Panc1 (cell line): Measurements from ENCODE around the gene SLC16A7. TPM values are rescaled to one million over a fixed set of nuclear protein-coding genes. Genes with fewer than 3 reads are reported as not detected.

Experiments used
- ATAC-seq: fragments of 200-7000 bp; cut with Tn5 transposase; 2 replicates; pipeline ENCODE4 v1.9.1; 2020; ENCODE audit warnings: mild to moderate bottlenecking, moderate library complexity
- BruUV-seq: library from RNA; stranded (reverse); fragments of 400-500 nt; replicated peaks from 2 replicates; lab custom pipeline; 2021; lab: Mats Ljungman, UMichigan
- CTCF ChIA-PET: fragments of 300-600 bp; sonication (Branson Sonifier 250); formaldehyde crosslinking; loops from one replicate; lab custom pipeline; 2022; ENCODE audit warnings: antibody characterized with exemption; lab: Charles Lee
- POLR2A ChIA-PET: fragments of 300-600 bp; sonication (Branson Sonifier 250); formaldehyde crosslinking; loops from one replicate; lab custom pipeline; 2022; ENCODE audit warnings: antibody characterized with exemption; lab: Charles Lee
- DNase-seq: peaks from one replicate; pipeline ENCODE4 v3.0.0-alpha.2; 2010; ENCODE audit warnings: low read depth, low spot score
- H3K27ac ChIP-seq: 2 replicates; pipeline ENCODE4 v1.5.1; 2011; ENCODE audit warnings: mild to moderate bottlenecking, low read length, inconsistent platforms
- H3K27me3 ChIP-seq: fragments of 200-500 bp; sonication (Bioruptor generic); 2 replicates; pipeline ENCODE4 v1.6.0; 2014; ENCODE audit warnings: low read length, inconsistent platforms; ENCODE audit not compliant: control insufficient read depth, insufficient read depth
- H3K36me3 ChIP-seq: fragments of 200-500 bp; sonication (Bioruptor generic); 2 replicates; pipeline ENCODE4 v1.5.1; 2014; ENCODE audit warnings: inconsistent platforms, mild to moderate bottlenecking, low read length, moderate library complexity; ENCODE audit not compliant: control insufficient read depth, insufficient read depth
- H3K4me1 ChIP-seq: 2 replicates; pipeline ENCODE4 v1.5.1; 2011; ENCODE audit warnings: inconsistent platforms, mild to moderate bottlenecking, low read length, moderate library complexity; ENCODE audit not compliant: control insufficient read depth, insufficient read depth
- H3K4me3 ChIP-seq, 2 experiments: 2 replicates each; pipeline ENCODE4 v1.5.1; 2011 to 2012; ENCODE audit warnings: low read depth in 2 of 2, low read length in 2 of 2, mild to moderate bottlenecking in 2 of 2, inconsistent platforms in 1 of 2, moderate library complexity in 1 of 2
- H3K9me3 ChIP-seq: fragments of 200-500 bp; sonication (Bioruptor generic); 2 replicates; pipeline ENCODE4 v1.5.1; 2014; ENCODE audit warnings: low read depth, mild to moderate bottlenecking, inconsistent platforms, low read length, moderate library complexity; ENCODE audit not compliant: control insufficient read depth, insufficient read depth
- CTCF ChIP-seq: fragments of 450-650 bp; IDR thresholded peaks from 2 replicates; pipeline ENCODE4 v1.5.1; 2017; ENCODE audit warnings: mild to moderate bottlenecking
- POLR2AphosphoS5 ChIP-seq: IDR thresholded peaks from 2 replicates; pipeline ENCODE4 v1.6.1; 2012; ENCODE audit warnings: mild to moderate bottlenecking, low read depth, low read length, moderate library complexity
- REST ChIP-seq, 2 experiments: IDR thresholded peaks; 2 replicates each; pipeline ENCODE4 v1.6.1; 2011 to 2012; ENCODE audit warnings: low read depth in 2 of 2, control low read depth in 1 of 2, low read length in 1 of 2, mild to moderate bottlenecking in 1 of 2, moderate library complexity in 1 of 2; ENCODE audit not compliant: insufficient read depth in 1 of 2
- SIN3A ChIP-seq: IDR thresholded peaks from 2 replicates; pipeline ENCODE4 v1.6.1; 2012; ENCODE audit warnings: low read depth, mild to moderate bottlenecking, low read length, moderate library complexity, borderline replicate concordance; ENCODE audit not compliant: insufficient read depth
- TCF7L2 ChIP-seq: IDR thresholded peaks from 2 replicates; pipeline ENCODE4 v1.6.1; 2011; ENCODE audit warnings: mild to moderate bottlenecking, low read depth, low read length, inconsistent platforms
- in situ Hi-C: cut with HindIII; loops from 2 replicates; pipeline ENCODE4 v1.10.0; 2016; ENCODE audit warnings: low sequenced_read_pairs, low pct_unique_long_range_greater_than_20kb
- intact Hi-C: fragments of 100-400 bp; cut with micrococcal nuclease; formaldehyde crosslinking; loops from one replicate; pipeline ENCODE4 v1.10.0; 2022; ENCODE audit not compliant: unreplicated experiment
- total RNA-seq: library from RNA; stranded (reverse); gene quantifications from one replicate; pipeline ENCODE4 v1.2.1, GENCODE V29; 2021; ENCODE audit not compliant: unreplicated experiment

The SLC16A7 gene
- total RNA-seq, 1 experiment from 2014 or later, result 0.33 TPM

GRCh38 chr12:59803735-59804134, 207.9 kb downstream of the SLC16A7 start:
- intact Hi-C loops (no loop called here), in situ Hi-C loops (no loop called here)
- TF ChIP-seq SIN3A (no peak), REST (IDR thresholded peaks at IDR 0.05; ENCODE audit: insufficient read depth in 1 of 2, low read depth in 2 of 2, low read length in 1 of 2) (no peak), TCF7L2 (no peak), CTCF (no peak), POLR2AphosphoS5 (no peak)
- DNase-seq, result no peak
- H3K27ac ChIP-seq, result 0 out of 2 replicates have a peak overlapping the region, but pooled peaks have one; percentile 5
- H3K4me1 ChIP-seq, result no peaks in the 10 kb centered on the region
- no peaks in the 10 kb centered on the region for H3K27me3 ChIP-seq
- 0 out of 2 replicates have a peak, but pooled peaks have one; percentile 21 for ATAC-seq
- ChIA-PET POLR2A (no interaction called here), CTCF (no interaction called here)
- no peaks in the 10 kb centered on the region for H3K9me3 ChIP-seq
- no peaks in the 10 kb centered on the region for H3K36me3 ChIP-seq
- H3K4me3 ChIP-seq, result peak overlapping the region; percentile 10 to 41
- no TSS peak for BruUV-seq

- Histone ChIP-seq H3K27ac (no peak overlapping the region), H3K4me3 (no peak overlapping the region), H3K36me3 (no peaks in the 10 kb centered on the region), H3K9me3 (no peaks in the 10 kb centered on the region), H3K27me3 (no peaks in the 10 kb centered on the region), H3K4me1 (no peaks in the 10 kb centered on the region)
- BruUV-seq, result no TSS peak
- TF ChIP-seq SIN3A (no peak), CTCF (peak; percentile 68; the same call in 1 of the 2 replicates)
- in situ Hi-C loops (no loop called here), intact Hi-C loops (loop anchor here (2.0 kb wide), 1 partner anchor 406 kb away; no protein-coding TSS in a partner anchor)
- DNase-seq, result peak; percentile 18
- ChIA-PET POLR2A (no interaction called here), CTCF (no interaction called here)
- peak; percentile 77; the same call in 1 of the 2 replicates for ATAC-seq
Observed at GRCh38 chr12:59808317-59808910, 212.6 kb downstream of the SLC16A7 start.
